ENCODE data around the gene C17orf58. TPM values are rescaled to one million over a fixed set of nuclear protein-coding genes. Genes with fewer than 3 reads are reported as not detected.
A peak's percentile ranks its signal among the peaks of the same experiment; 100 is the strongest.

C17orf58 gene
- polyA plus RNA-seq, 3 donors = 2.9 to 6.7 (median 4.0) TPM

- Histone ChIP-seq H3K4me1 (ENCODE audit: control insufficient read depth in 1 of 2, insufficient read depth in 2 of 2, low read length in 2 of 2) (peaks cover 3 to 8% of the 10 kb centered on the region in 2 donors), H4K20me1 (ENCODE audit: insufficient read depth, low read length) (no peaks in the 10 kb centered on the region), H3K36me3 (replicated peaks in 1 of 2; ENCODE audit: control insufficient read depth in 1 of 2, insufficient read depth in 2 of 2, low read length in 2 of 2) (no peaks in the 10 kb centered on the region), H3K27me3 (ENCODE audit: control insufficient read depth in 2 of 2, insufficient read depth in 2 of 2, low read length in 2 of 2) (no peaks in the 10 kb centered on the region), H3K9me3 (replicated peaks in 1 of 2; ENCODE audit: control insufficient read depth in 1 of 2, insufficient read depth in 1 of 2, low read length in 2 of 2) (no peaks in the 10 kb centered on the region), H2AFZ (ENCODE audit: insufficient read depth, low read depth, low read length, poor library complexity, severe bottlenecking) (no peak overlapping the region), H3K4me3 (replicated peaks in 1 of 3; ENCODE audit: low read depth in 2 of 3, low read length in 3 of 3) (no peak overlapping the region), H3K4me2 (replicated peaks; ENCODE audit: extremely low read depth, low read length, poor library complexity, severe bottlenecking) (no peak overlapping the region), H3K79me2 (ENCODE audit: insufficient read depth, low read length) (no peaks in the 10 kb centered on the region), H3K9ac (ENCODE audit: insufficient read depth, low read length, poor library complexity, severe bottlenecking) (no peak overlapping the region), H3K27ac (ENCODE audit: low read depth in 1 of 2, low read length in 2 of 2) (no peak overlapping the region)
- peak overlapping the region in 2 of 7 donors; percentile 34 to 43 for H3K27ac Mint-ChIP-seq
- H3K27me3 Mint-ChIP-seq (ENCODE audit: low read depth in 3 of 3) = peaks cover 1 to 7% (median 6%) of the 10 kb centered on the region in 3 donors
- peaks cover 0 to 2% (median 0%) of the 10 kb centered on the region in 7 donors for H3K9me3 Mint-ChIP-seq
- peaks cover 9% of the 10 kb centered on the region for H3K4me1 Mint-ChIP-seq
- intact Hi-C loops (cut with micrococcal nuclease) = no loop called here
- no peak for DNase-seq
- TF ChIP-seq CTCF (IDR thresholded peaks at IDR 0.05) = no peak
- H3K36me3 Mint-ChIP-seq = no peaks in the 10 kb centered on the region
- no peak overlapping the region for H3K4me3 Mint-ChIP-seq
Measured at GRCh38 chr17:68013385-68013784, 17.1 kb upstream of the C17orf58 start.

GRCh38 chr17:68011199-68011665 lies 15.0 kb upstream of the C17orf58 start:
- no peak overlapping the region for H3K9ac ChIP-seq (ENCODE audit: insufficient read depth, low read length, poor library complexity, severe bottlenecking)
- H4K20me1 ChIP-seq (ENCODE audit: insufficient read depth, low read length) = no peaks in the 10 kb centered on the region
- H3K4me2 ChIP-seq (replicated peaks; ENCODE audit: extremely low read depth, low read length, poor library complexity, severe bottlenecking) = peak overlapping the region; percentile 59
- Mint-ChIP-seq H3K36me3 (no peaks in the 10 kb centered on the region), H3K9me3 (peaks cover 0 to 2% (median 0%) of the 10 kb centered on the region in 7 donors), H3K4me1 (peaks cover 9% of the 10 kb centered on the region), H3K4me3 (peak overlapping the region; percentile 58 to 81), H3K27me3 (ENCODE audit: low read depth in 3 of 3) (peaks cover 1 to 6% (median 6%) of the 10 kb centered on the region in 3 donors), H3K27ac (no peak overlapping the region)
- no peak overlapping the region for H3K27ac ChIP-seq (ENCODE audit: low read depth in 1 of 2, low read length in 2 of 2)
- peaks cover 3 to 8% of the 10 kb centered on the region in 2 donors for H3K4me1 ChIP-seq (ENCODE audit: control insufficient read depth in 1 of 2, insufficient read depth in 2 of 2, low read length in 2 of 2)
- intact Hi-C loops (cut with micrococcal nuclease) = no loop called here
- H3K36me3 ChIP-seq (replicated peaks in 1 of 2; ENCODE audit: control insufficient read depth in 1 of 2, insufficient read depth in 2 of 2, low read length in 2 of 2) = no peaks in the 10 kb centered on the region
- peak overlapping the region; percentile 80 for H2AFZ ChIP-seq (ENCODE audit: insufficient read depth, low read depth, low read length, poor library complexity, severe bottlenecking)
- H3K79me2 ChIP-seq (ENCODE audit: insufficient read depth, low read length) = no peaks in the 10 kb centered on the region
- no peaks in the 10 kb centered on the region for H3K27me3 ChIP-seq (ENCODE audit: control insufficient read depth in 2 of 2, insufficient read depth in 2 of 2, low read length in 2 of 2)
- peak; percentile 56 to 68 (median 66) for DNase-seq
- H3K4me3 ChIP-seq (replicated peaks in 1 of 3; ENCODE audit: low read depth in 2 of 3, low read length in 3 of 3) = peak overlapping the region in 1 of 3 experiments; percentile 63
- H3K9me3 ChIP-seq (replicated peaks in 1 of 2; ENCODE audit: control insufficient read depth in 1 of 2, insufficient read depth in 1 of 2, low read length in 2 of 2) = no peaks in the 10 kb centered on the region
- WGBS (ENCODE audit: insufficient coverage) = 75% methylated on average over 10 of the region's 20 CpGs
- peak; percentile 90 for TF ChIP-seq CTCF (IDR thresholded peaks at IDR 0.05)

All from CD14-positive monocyte (primary cell).